ENCODE measurements around the gene CACFD1. TPM values are rescaled to one million over a fixed set of nuclear protein-coding genes. Genes with fewer than 3 reads are reported as not detected.

The CACFD1 gene
- total and polyA plus RNA-seq, 9 of the 15 experiments (the other 6 are each of a cell fraction or from before 2014, with no cell fraction given) = 0.11 to 1.4 (median 1.1) TPM; not detected in 2

DNA sequence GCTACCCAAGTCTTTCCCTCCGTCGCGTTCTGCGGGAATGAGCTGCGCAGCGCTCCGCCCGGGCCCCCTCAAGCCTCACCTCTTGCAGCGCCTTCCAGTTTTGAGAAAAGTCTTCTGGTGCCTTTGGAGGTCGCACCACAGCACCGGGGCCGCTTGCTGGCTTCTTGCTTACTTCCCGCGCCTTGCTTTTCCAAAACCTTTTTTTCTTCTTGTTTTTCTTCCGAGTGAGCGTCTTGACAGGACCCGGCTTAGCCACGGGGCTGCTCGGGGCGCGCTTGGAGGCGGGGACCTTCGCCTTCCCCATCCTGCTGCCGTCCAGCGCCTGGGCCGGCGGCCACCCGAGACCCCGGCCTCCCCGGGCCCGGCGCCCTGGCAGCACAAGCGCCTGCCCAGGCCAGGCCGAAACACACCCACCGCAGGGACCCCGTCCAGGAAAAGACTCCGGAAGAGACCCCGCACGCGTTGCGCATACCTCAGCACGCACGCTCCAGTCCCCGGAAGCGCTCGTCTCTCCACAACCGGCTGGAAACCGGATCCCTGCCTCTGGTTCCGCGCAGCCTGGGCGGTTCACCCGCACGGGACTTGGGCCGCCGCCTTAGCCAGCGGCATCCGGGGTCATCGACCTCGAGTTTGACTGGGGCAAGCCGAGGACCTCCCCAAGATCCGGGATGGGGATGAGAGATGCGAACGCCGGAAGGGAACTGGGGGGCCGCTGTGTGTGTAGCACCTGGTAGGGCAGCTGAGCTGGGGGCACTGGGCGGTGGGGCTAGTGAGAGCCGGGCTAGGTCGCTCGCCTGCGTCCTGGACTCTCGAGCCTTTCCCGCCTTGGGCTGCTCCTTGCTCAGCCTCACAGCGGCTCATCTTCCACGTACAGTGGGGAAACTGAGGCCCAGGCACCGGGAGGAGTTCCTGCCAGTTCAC is 42.0 kb upstream of the CACFD1 start, which contains the start of gene REXO4 (continued):
- TF ChIP-seq, protein P1, sequence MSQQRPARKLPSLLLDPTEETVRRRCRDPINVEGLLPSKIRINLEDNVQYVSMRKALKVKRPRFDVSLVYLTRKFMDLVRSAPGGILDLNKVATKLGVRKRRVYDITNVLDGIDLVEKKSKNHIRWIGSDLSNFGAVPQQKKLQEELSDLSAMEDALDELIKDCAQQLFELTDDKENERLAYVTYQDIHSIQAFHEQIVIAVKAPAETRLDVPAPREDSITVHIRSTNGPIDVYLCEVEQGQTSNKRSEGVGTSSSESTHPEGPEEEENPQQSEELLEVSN (IDR thresholded peaks at IDR 0.05; ENCODE audit: borderline replicate concordance in 1 of 2, extremely low read depth in 1 of 2, insufficient read depth in 1 of 2, insufficient read length in 1 of 2, low read depth in 1 of 2, low read length in 1 of 2, poor library complexity in 1 of 2, severe bottlenecking in 1 of 2) = peak in 1 of 2 experiments; percentile 69
- TF ChIP-seq CBFA2T3 (IDR thresholded peaks at IDR 0.05) (0 out of 2 replicates have a peak, but pooled peaks have one; percentile 22), NFYB (IDR thresholded peaks at IDR 0.05; ENCODE audit: extremely low read depth, insufficient read length) (no peak), ZNF584 (CRISPR knock-in tag; IDR thresholded peaks at IDR 0.05; ENCODE audit: low read depth) (0 out of 2 replicates have a peak, but pooled peaks have one; percentile 62), OTX1 (CRISPR knock-in tag; IDR thresholded peaks at IDR 0.05) (peak; percentile 68; the same call in 1 of the 2 replicates), FOS (IDR thresholded peaks at IDR 0.05; ENCODE audit: extremely low read depth, insufficient read length) (no peak), MYC (IDR thresholded peaks at IDR 0.05; ENCODE audit: low read depth, low read length) (peak; percentile 98), MYC (CRISPR knock-in tag; IDR thresholded peaks at IDR 0.05; ENCODE audit: borderline replicate concordance, low read depth) (peak; percentile 98), ZNF197 (CRISPR knock-in tag; IDR thresholded peaks at IDR 0.05; ENCODE audit: low read depth) (no peak), HDAC3 (IDR thresholded peaks at IDR 0.05; ENCODE audit: borderline replicate concordance, partially characterized antibody) (peak; percentile 89), MEIS2 (IDR thresholded peaks at IDR 0.05; ENCODE audit: partially characterized antibody) (peak; percentile 29), ZNF76 (CRISPR knock-in tag; IDR thresholded peaks at IDR 0.05; ENCODE audit: borderline replicate concordance) (no peak), ZZZ3 (IDR thresholded peaks at IDR 0.05) (peak; percentile 96), DIDO1 (tag; IDR thresholded peaks at IDR 0.05; ENCODE audit: low read depth) (peak; percentile 99), POLR3A (IDR thresholded peaks at IDR 0.05; ENCODE audit: borderline replicate concordance, extremely low read depth, insufficient read depth, insufficient read length) (no peak), JUNB (CRISPR knock-in tag; conservative IDR thresholded peaks at IDR 0.05) (0 out of 2 replicates have a peak, but pooled peaks have one; percentile 15), TAF7 (tag; IDR thresholded peaks at IDR 0.05) (peak; percentile 90), ZBTB17 (CRISPR knock-in tag; IDR thresholded peaks at IDR 0.05) (peak; percentile 88)
- TF ChIP-seq, protein P2, sequence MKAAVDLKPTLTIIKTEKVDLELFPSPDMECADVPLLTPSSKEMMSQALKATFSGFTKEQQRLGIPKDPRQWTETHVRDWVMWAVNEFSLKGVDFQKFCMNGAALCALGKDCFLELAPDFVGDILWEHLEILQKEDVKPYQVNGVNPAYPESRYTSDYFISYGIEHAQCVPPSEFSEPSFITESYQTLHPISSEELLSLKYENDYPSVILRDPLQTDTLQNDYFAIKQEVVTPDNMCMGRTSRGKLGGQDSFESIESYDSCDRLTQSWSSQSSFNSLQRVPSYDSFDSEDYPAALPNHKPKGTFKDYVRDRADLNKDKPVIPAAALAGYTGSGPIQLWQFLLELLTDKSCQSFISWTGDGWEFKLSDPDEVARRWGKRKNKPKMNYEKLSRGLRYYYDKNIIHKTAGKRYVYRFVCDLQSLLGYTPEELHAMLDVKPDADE (conservative IDR thresholded peaks at IDR 0.05; ENCODE audit: control insufficient read depth, low read depth, low read length) = 0 out of 2 replicates have a peak, but pooled peaks have one; percentile 38
- TF ChIP-seq, protein P3, sequence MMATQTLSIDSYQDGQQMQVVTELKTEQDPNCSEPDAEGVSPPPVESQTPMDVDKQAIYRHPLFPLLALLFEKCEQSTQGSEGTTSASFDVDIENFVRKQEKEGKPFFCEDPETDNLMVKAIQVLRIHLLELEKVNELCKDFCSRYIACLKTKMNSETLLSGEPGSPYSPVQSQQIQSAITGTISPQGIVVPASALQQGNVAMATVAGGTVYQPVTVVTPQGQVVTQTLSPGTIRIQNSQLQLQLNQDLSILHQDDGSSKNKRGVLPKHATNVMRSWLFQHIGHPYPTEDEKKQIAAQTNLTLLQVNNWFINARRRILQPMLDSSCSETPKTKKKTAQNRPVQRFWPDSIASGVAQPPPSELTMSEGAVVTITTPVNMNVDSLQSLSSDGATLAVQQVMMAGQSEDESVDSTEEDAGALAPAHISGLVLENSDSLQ (IDR thresholded peaks at IDR 0.05) = peak; percentile 78
- TF ChIP-seq, protein P4, sequence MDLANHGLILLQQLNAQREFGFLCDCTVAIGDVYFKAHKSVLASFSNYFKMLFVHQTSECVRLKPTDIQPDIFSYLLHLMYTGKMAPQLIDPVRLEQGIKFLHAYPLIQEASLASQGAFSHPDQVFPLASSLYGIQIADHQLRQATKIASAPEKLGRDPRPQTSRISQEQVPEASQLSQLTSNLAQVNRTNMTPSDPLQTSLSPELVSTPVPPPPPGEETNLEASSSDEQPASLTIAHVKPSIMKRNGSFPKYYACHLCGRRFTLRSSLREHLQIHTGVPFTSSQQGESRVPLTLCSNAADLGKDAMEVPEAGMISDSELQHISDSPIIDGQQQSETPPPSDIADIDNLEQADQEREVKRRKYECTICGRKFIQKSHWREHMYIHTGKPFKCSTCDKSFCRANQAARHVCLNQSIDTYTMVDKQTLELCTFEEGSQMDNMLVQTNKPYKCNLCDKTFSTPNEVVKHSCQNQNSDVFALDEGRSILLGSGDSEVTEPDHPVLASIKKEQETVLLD (IDR thresholded peaks at IDR 0.05) = peak; percentile 87
